Measurements from ENCODE around the gene ZMYND12. TPM values are rescaled to one million over a fixed set of nuclear protein-coding genes. Genes with fewer than 3 reads are reported as not detected.

The ZMYND12 gene
- total RNA-seq, 1 donor from 2014 or later: 0.49 TPM

- Mint-ChIP-seq H3K4me1 (ENCODE audit: low read depth, unreplicated experiment) (no peaks in the 10 kb centered on the region), H3K36me3 (ENCODE audit: unreplicated experiment) (peaks cover 3% of the 10 kb centered on the region), H3K27ac (ENCODE audit: unreplicated experiment) (no peak overlapping the region), H3K4me3 (ENCODE audit: unreplicated experiment) (no peak overlapping the region), H3K9me3 (ENCODE audit: unreplicated experiment) (no peaks in the 10 kb centered on the region), H3K27me3 (ENCODE audit: unreplicated experiment) (peaks cover 5% of the 10 kb centered on the region)
- TF ChIP-seq CTCF (IDR thresholded peaks at IDR 0.05; ENCODE audit: partially characterized antibody, unreplicated experiment): no peak
- DNase-seq: no peak
Observed at GRCh38 chr1:42403880-42404400, 51.9 kb downstream of the ZMYND12 start.

- Mint-ChIP-seq H3K27me3 (ENCODE audit: unreplicated experiment) (no peaks in the 10 kb centered on the region), H3K4me1 (ENCODE audit: low read depth, unreplicated experiment) (no peaks in the 10 kb centered on the region), H3K9me3 (ENCODE audit: unreplicated experiment) (no peaks in the 10 kb centered on the region), H3K36me3 (ENCODE audit: unreplicated experiment) (no peaks in the 10 kb centered on the region), H3K4me3 (ENCODE audit: unreplicated experiment) (no peak overlapping the region), H3K27ac (ENCODE audit: unreplicated experiment) (no peak overlapping the region)
- DNase-seq: no peak
- no peak for TF ChIP-seq CTCF (IDR thresholded peaks at IDR 0.05; ENCODE audit: partially characterized antibody, unreplicated experiment)
Observed at GRCh38 chr1:42399315-42400100, 56.3 kb downstream of the ZMYND12 start.

DNA sequence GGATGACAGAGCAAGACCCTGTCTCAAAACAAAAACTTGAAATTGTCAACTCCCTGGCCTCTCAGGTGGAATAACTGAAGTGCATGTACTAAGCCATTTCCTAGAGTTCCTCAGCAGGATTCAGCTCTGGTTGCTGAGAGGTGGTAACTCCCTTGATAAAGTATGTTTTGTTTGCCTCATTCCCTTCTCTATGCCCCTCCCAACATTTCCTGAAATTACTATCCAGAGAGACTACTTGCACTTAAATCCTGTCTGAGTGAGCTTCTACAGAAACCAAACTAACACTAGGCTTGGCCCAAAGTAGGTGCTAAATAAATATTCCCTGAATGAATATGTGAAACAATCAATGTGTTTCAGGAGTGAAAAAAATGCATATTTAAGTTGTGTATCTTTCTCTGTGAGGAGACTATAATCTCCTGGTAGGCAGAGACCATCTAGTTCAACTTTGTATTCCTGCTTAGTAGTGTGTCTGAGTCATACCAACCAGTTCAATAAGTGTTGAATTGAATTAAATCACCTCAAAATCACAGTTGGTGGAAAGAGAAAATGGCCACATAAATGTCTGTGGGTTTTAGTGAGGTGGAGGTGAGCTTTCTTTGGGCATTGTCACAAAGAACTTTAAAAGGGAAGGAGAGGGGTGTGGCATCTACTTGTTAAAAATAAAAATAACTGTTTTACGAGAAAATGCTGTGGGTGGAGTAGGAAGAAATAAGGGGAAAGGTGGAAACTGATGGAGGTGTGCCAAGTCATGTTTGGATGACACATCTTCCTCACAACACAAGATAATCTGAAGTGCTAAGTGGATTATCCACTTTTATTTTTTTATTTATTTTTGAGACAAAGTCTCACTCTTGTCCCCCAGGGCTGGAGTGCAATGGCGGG, 62.6 kb downstream of the ZMYND12 start:
- Mint-ChIP-seq H3K27me3 (ENCODE audit: unreplicated experiment) (no peaks in the 10 kb centered on the region), H3K4me3 (ENCODE audit: unreplicated experiment) (no peak overlapping the region), H3K36me3 (ENCODE audit: unreplicated experiment) (no peaks in the 10 kb centered on the region), H3K9me3 (ENCODE audit: unreplicated experiment) (no peaks in the 10 kb centered on the region), H3K4me1 (ENCODE audit: low read depth, unreplicated experiment) (no peaks in the 10 kb centered on the region), H3K27ac (ENCODE audit: unreplicated experiment) (no peak overlapping the region)
- DNase-seq: no peak
- no peak for TF ChIP-seq CTCF (IDR thresholded peaks at IDR 0.05; ENCODE audit: partially characterized antibody, unreplicated experiment)

DNA sequence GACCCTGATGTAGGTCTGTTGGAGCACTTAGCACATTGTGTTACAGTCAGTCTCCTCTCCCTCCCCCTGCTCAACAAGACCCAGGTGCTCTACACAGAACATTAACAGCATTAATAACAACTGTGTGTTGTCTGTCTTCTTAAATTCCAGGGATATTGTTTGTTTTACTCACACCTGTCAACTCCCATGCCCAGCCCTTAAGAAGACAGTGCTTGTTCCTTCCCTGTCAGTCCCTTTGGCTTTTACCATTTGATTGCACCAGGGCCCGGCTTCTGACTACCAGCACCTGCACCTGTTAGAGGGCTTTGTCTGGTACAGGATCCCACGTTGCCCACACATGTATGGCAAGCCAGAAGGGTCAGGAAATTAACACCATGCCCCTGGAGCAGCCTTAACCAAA, 63.6 kb downstream of the ZMYND12 start:
- Mint-ChIP-seq H3K4me3 (ENCODE audit: unreplicated experiment) (no peak overlapping the region), H3K9me3 (ENCODE audit: unreplicated experiment) (no peaks in the 10 kb centered on the region), H3K27ac (ENCODE audit: unreplicated experiment) (no peak overlapping the region), H3K36me3 (ENCODE audit: unreplicated experiment) (no peaks in the 10 kb centered on the region), H3K4me1 (ENCODE audit: low read depth, unreplicated experiment) (no peaks in the 10 kb centered on the region), H3K27me3 (ENCODE audit: unreplicated experiment) (no peaks in the 10 kb centered on the region)
- DNase-seq: no peak
- no peak for TF ChIP-seq CTCF (IDR thresholded peaks at IDR 0.05; ENCODE audit: partially characterized antibody, unreplicated experiment)
